Mucosa of descending colon (tissue), 3 donors: Measurements from ENCODE around the gene DCAF15. TPM values are rescaled to one million over a fixed set of nuclear protein-coding genes. Genes with fewer than 3 reads are reported as not detected.

ENCODE experiments used
- ATAC-seq: fragments of 200-7000 bp; cut with Tn5 transposase; one replicate; pipeline ENCODE4 v1.9.1; 2020; ENCODE audit warnings: mild to moderate bottlenecking, moderate library complexity
- DNase-seq, 3 donors: peaks; one replicate each; pipeline ENCODE4 v3.0.0-alpha.2; 2020
- H3K36me3 ChIP-seq: fragments of 200-600 bp; one replicate; pipeline ENCODE4 v1.8.0; 2021; ENCODE audit warnings: low read depth, mild to moderate bottlenecking
- H3K4me1 ChIP-seq: fragments of 200-600 bp; one replicate; pipeline ENCODE4 v1.8.0; 2021; ENCODE audit warnings: low read depth, mild to moderate bottlenecking
- H3K4me3 ChIP-seq: fragments of 200-600 bp; one replicate; pipeline ENCODE4 v1.8.0; 2021; ENCODE audit warnings: mild to moderate bottlenecking
- H3K9me3 ChIP-seq: fragments of 200-600 bp; one replicate; pipeline ENCODE4 v1.8.0; 2021; ENCODE audit warnings: mild to moderate bottlenecking
- intact Hi-C, 2 donors: fragments of 100-400 bp; cut with DNase I in 1 of 2; cut with micrococcal nuclease in 1 of 2; formaldehyde crosslinking; loops; one replicate each; pipeline versions ENCODE4 v1.11.0 to v1.11.1; 2022; cut with DNase I, micrococcal nuclease
- total RNA-seq, 3 donors: library from RNA; stranded (reverse); fragmentation: NEBNext Ultra II Directional in 2 of 3; extraction: Animal tissue kit (Norgen Biotek cat#: 25700) in 2 of 3; gene quantifications; one replicate each; pipeline versions ENCODE4 v1.2.1 to v1.2.4, GENCODE V29; 2021 to 2023
- TF ChIP-seq, protein P1 (sequence below): fragments of 200-600 bp; IDR thresholded peaks from one replicate; pipeline ENCODE4 v1.8.0; 2022; ENCODE audit warnings: antibody characterized with exemption, mild to moderate bottlenecking
- donor health status: DM: no; HTN: no; CAD: no; lungs with moderate emphysema.
- donor health status: DM: no; HTN: no; CAD: no.
- donor health status: DM: no; HTN: yes; CAD: no.

The DCAF15 gene
- total RNA-seq, 3 donors from 2014 or later, result 26.4 to 35.2 (median 34.7) TPM

DNA sequence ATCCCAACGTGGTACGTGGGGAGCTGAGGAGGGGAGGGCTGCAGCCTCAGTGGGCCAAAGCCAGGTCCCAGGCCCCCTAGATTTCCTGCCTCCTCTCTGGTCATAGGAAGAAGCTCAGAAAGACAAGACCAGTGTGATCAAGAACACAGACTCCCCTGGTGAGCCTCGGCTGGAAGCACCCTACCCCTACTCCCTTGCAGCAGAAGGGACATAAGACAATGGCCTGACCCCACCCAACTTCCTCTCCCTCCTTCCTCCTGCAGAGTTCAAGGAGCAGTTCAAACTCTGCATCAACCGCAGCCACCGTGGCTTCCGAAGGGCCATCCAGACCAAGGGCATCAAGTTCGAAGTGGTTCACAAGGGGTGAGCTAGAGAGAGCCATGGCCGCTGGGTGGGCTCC, 25.6 kb upstream of the DCAF15 start:
- no peak overlapping the region for H3K4me3 ChIP-seq
- DNase-seq (no peak), ATAC-seq (peak; percentile 21)
- no peaks in the 10 kb centered on the region for H3K36me3 ChIP-seq
- H3K4me1 ChIP-seq, result no peaks in the 10 kb centered on the region
- TF ChIP-seq, protein P1, sequence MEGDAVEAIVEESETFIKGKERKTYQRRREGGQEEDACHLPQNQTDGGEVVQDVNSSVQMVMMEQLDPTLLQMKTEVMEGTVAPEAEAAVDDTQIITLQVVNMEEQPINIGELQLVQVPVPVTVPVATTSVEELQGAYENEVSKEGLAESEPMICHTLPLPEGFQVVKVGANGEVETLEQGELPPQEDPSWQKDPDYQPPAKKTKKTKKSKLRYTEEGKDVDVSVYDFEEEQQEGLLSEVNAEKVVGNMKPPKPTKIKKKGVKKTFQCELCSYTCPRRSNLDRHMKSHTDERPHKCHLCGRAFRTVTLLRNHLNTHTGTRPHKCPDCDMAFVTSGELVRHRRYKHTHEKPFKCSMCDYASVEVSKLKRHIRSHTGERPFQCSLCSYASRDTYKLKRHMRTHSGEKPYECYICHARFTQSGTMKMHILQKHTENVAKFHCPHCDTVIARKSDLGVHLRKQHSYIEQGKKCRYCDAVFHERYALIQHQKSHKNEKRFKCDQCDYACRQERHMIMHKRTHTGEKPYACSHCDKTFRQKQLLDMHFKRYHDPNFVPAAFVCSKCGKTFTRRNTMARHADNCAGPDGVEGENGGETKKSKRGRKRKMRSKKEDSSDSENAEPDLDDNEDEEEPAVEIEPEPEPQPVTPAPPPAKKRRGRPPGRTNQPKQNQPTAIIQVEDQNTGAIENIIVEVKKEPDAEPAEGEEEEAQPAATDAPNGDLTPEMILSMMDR, result no peak
- intact Hi-C loops, result no loop called here
- H3K9me3 ChIP-seq, result no peaks in the 10 kb centered on the region

DNA sequence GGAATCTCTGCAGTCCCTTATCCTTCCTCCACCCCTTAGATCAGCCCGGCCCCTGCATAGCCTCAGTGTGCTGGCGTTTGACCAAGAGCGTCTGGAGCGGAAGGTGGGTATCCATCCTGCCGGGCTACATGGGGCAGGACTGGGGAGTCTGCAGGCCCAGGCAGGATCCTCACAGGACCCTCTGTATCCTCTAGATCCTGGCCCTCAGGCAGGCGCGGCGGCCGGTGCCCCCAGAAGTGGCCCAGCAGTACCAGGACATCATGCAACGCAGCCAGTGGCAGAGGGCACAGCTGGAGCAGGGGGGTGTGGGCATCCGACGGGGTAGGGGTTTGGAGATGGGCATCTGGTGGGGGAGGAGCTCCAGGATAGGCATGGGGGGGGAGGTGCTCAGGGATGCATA, 23.0 kb upstream of the DCAF15 start:
- TF ChIP-seq, protein P1, result no peak
- Histone ChIP-seq H3K36me3 (no peaks in the 10 kb centered on the region), H3K9me3 (no peaks in the 10 kb centered on the region), H3K4me1 (peaks cover 3% of the 10 kb centered on the region), H3K4me3 (no peak overlapping the region)
- ATAC-seq, result no peak
- DNase-seq, result no peak
- intact Hi-C loops, result no loop called here

DNA sequence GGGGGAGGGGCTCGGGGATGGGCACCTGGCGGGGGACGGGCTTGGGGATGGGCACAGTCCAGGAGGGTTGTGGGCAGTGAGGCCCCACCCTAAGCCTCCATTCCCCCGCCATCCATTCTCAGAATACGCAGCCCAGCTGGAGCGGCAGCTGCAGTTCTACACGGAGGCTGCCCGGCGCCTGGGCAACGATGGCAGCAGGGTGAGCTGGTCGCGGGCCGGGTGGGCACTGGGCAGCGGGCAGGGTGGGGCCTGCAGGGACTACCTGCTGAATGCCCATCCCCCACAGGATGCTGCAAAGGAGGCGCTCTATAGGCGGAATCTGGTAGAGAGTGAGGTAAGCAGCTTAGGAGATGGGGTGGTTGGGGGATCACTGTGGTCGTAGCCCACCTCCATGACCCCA, 22.4 kb upstream of the DCAF15 start:
- DNase-seq (no peak), ATAC-seq (no peak)
- H3K36me3 ChIP-seq, result no peaks in the 10 kb centered on the region
- TF ChIP-seq, protein P1, result no peak
- intact Hi-C loops, result no loop called here
- peaks cover 4% of the 10 kb centered on the region for H3K4me1 ChIP-seq
- H3K9me3 ChIP-seq, result no peaks in the 10 kb centered on the region
- no peak overlapping the region for H3K4me3 ChIP-seq

DNA sequence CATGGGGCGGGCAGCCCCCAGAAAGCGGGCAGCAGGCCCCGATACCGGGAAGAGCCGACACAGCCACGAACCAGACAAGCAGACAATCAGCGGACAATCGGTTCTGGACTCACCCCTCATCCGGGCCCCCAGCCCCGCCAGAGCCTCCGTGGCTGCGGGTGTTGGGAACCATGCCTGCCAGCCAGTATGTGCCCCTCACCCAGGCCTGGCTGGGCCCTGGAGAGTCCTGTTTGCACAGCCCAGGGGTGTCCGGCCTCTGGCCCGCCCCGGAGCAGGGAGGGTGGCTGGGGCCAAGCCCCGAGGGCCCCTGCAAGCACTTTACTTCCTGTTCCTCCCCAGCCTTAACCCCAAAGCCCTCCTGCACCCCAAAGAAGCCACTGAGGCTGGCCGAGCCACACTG, 21.9 kb upstream of the DCAF15 start:
- TF ChIP-seq, protein P1, result no peak
- Histone ChIP-seq H3K36me3 (no peaks in the 10 kb centered on the region), H3K9me3 (no peaks in the 10 kb centered on the region), H3K4me3 (no peak overlapping the region), H3K4me1 (peaks cover 4% of the 10 kb centered on the region)
- no peak for ATAC-seq
- intact Hi-C loops, result no loop called here
- DNase-seq, result no peak

DNA sequence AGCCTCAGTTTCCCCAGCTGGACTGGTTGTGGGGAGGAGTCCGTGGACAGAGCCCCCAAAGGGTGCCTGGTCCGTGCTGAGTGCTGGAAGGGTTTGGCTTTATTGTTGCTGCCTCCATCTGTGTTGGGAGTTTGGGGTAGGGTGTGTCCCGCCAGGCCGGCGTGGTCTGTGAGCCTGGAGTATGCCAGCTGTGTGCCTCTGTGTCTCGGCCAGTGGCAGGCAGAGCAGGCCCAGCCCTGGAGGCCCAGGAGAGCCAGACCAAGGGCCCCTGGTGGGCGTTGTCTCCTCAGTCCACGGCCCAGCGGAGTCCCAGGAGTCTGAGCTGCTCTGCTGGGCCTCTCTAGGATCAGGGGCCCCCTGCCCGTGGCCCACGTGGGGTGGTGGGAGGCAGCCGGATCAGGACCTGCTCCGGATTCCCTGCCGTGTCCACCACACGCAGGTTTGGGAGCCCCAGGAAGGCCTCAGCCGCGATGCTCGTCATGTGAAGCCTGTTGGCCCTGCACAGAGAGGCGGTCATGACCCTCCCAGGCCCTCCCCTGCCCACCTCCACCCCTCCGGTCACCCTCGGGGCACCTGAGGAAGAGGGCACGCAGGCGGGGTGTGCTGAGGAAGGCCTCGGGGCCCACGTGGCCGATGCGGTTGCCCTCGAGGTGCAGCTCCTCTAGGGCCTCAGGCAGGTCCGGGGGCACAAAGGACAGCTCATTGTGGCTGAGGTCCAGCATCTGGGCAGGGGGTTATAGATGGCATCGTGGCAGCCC, 20.7 kb upstream of the DCAF15 start:
- TF ChIP-seq, protein P1, result no peak
- intact Hi-C loops, result no loop called here

More for the DNA sequence above, 20.7 kb upstream of the DCAF15 start:
- Histone ChIP-seq H3K9me3 (no peaks in the 10 kb centered on the region), H3K36me3 (no peaks in the 10 kb centered on the region), H3K4me3 (no peak overlapping the region), H3K4me1 (peaks cover 4% of the 10 kb centered on the region)
- DNase-seq (no peak), ATAC-seq (no peak)
